Hematopoietic multipotent progenitor cell treated with erythropoietin and hydrocortisone succinate and interleukin-3 and kit ligand, for 8 days (in vitro differentiated cells): ENCODE results near the gene SCN1A.

Experiments used
- DNase-seq: peaks from one replicate; pipeline ENCODE4 v3.0.0-alpha.2; 2015

The SCN1A gene

DNA sequence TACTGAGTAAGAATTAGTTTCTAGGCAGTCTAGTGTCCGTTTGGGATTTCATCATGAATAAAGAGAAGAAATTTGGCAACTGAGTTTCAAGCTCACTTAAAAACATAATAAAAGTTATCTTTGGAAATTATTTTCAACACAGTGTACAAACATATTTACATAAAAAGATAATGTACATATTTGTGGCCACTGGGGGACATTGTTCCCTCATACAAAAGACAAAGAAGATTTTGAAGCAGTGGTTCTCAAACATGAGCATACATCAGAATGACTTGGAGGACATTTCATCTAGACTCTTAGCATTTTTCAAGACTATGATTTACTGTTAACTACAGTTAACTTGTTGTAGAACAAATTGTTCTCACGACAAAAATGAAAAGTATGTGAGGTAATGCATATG lies 158.6 kb downstream of the SCN1A start:
- no peak for DNase-seq

DNA sequence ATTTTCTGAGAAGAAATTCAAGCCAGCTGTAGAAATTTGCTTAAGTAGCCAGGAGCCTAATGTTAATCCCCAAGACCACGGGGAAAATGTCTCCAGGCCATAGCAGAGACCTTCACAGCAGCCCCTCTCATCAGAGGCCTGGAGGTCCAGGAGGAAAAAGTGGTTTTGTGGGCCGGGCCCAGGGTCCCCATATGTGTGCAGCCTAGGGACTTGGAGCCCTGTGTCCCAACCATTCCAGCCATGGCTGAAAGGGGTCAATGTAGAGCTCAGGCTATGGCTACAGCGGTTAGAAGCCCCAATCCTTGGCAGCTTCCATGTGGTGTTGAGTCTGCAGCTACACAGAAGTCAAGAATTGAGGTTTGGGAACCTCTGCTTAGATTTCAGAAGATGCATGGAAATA lies 160.1 kb downstream of the SCN1A start:
- DNase-seq = no peak

DNA sequence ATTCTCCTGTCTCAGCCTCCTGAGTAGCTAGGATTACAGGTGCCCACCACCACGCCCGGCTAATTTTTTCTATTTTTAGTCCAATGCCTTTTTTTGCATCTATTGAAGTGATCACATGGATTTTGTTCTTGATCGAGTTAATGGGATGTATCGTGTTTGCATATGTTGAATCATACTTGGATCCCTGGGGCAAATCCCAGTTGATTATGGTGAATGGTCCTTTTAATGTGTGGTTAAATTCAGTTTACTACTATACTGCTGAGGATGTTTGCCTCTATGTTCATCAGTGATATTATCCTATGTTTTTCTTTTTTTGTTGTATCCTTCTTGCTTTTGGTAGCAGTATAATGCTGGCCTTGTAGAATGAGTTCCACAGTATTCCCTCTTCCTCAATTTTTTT lies 166.0 kb downstream of the SCN1A start:
- DNase-seq = no peak

DNA sequence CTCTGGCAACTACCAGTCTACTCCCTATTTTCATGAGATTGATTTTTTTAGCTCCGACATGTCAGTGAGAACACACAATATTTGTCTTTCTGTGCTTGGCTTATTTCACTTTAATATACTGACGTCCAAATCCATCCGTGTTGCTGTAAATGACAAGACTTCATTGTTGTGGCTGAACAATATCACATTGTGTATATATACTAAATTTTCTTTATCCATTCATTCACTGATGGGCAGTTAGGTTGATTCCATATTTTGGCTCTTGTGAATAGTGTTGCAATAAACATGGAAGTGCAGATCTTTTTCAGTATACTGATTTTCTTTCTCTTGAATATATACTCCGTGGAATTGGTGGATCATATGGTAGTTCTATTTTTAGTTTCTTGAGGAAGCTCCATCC lies 168.4 kb downstream of the SCN1A start:
- DNase-seq = no peak

DNA sequence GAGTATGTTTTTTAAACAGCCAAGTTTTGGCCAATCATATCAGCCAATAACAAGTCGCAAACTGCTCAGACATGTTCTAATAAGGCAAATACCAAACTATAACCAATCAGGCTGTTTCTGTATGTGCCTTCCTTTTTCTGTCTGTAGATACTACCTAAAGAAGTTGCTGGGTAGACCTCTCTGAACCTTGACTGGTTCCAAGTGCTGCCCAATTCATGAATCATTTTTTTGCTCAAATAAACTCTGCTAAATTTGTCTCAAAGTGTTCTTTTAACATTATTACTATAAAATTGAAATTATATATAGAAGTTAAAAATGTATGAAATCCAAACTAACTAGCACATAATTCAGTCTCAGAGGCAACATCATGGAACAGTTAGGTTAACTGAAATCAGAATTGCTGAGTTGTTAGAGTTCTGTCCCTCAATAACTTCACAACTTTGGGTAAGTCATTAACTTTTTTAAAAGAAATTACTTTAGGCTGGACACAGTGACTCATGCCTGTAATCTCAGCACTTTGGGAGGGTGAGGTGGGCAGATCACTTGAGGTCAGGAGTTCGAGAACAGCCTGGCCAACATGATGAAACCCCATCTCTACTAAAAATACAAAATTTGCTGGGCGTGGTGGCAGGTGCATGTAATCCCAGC lies 169.4 kb downstream of the SCN1A start:
- DNase-seq = no peak

DNA sequence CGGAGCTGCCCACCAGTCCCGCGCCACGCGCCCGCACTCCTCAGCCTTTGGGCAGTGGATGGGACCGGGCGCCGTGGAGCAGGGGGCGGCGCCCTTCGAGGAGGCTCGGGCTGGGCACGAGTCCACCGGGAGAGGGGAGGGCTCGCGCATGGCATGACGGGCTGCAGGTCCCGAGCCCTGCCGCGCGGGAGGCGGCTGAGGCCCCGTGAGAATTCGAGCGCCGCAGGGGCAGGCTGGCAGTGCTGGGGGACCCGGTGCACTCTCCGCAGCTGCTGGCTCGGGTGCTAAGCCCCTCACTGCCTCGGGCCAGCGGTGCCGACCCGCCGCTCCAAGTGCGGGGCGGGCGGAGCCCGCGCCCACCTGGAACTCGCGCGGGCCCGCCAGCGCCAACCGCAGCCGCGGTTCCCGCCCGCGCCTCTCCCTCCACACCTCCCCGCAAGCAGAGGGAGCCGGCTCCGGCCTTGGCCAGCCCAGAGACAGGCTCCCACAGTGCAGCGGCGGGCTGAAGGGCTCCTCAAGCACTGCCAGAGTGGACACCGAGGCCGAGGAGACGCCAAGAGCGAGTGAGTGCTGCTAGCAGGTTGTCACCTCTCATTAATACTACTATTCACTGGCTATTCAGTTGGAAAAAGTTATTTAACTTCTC lies 170.7 kb downstream of the SCN1A start:
- DNase-seq = no peak

DNA sequence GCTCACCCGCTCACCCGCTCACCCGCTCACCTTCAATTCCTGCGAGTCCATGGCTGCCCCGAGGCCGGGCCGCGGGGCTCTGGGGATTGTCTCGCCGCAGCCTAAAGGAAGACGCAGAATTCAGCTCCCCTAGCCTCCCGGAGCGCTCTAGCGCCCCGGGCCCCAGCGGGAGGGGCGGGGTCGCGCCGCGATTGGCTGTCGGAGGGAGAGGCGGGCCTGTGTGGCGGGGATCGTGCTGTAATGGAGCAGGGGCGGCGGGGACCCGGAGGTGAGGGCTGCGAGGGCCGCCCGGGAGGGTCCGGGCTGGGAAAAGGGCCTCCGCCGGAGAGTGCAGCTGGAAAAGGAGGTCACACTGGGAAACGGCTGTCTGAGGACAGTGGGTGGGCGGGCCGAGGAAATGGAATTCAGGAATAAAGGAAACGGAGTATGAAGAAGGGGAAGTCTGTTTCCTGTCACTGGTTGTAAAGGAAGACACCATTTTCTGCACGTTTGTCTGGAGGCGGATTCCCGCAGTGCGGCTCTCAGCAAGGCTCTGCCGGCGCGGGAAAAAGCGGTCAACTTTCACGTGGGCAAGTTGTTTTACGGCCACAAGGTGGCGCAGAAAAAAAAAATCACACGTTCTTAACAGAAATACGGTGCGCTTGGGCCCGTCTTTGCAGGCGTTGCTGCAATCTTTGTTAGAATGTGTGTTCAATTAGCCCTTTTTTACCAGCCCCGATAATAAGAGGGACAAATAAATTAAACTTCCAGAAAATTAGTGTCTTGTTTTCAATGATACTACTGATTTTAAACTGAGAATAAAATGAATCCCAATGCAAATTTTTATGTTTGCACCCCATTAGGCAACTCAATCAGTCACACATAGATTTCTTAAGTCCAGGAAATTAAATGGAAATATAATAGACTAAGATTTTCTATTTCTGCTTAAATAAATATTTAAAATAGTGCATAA lies 173.9 kb downstream of the SCN1A start, which contains the start of gene TTC21B:
Gene TTC21B, minus strand, starts transcription at position 122 of the 952 bp plus-strand sequence. Its CDS starts 71 bp downstream, at position 51.
- DNase-seq = peak; percentile 93

DNA sequence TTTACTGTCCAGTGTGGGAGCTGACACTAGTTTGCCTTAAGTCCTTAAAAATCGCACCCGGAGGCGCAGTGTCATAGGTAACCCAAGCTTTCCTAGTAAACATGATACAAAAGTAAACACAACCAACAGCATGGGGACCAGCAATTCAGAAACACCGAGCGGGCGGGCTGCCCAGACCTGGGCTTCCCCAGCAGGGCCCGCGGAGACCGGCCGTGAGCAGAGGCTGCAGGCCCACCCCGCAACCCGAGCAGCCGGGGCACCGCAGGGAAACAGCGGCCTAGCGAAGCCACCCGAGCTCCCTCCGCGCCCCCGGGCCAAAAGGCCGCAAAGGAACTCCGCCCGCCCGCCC lies 174.5 kb downstream of the SCN1A start:
- DNase-seq = no peak

DNA sequence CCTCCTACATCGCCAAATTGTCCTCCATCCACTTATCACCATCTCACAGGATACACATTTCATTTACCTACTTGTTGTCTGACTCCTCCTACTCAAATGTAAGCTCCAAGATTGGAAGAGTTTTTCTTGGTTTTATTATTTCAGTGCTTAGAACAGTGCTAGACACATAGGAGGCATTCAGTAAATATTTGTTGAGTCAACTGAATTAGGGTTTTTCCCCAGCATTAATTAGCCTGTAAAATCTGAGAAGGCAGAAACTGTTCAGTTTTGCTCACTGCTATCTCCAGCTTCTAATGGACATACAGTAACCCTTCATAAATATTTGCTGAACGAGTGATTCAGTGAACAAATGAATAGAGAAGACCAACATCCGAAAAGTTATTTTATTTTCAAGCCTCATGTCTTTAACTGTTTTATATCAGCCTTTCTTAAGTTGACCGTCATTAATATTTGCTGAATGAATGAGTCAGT lies 175.0 kb downstream of the SCN1A start:
- DNase-seq = peak; percentile 45

DNA sequence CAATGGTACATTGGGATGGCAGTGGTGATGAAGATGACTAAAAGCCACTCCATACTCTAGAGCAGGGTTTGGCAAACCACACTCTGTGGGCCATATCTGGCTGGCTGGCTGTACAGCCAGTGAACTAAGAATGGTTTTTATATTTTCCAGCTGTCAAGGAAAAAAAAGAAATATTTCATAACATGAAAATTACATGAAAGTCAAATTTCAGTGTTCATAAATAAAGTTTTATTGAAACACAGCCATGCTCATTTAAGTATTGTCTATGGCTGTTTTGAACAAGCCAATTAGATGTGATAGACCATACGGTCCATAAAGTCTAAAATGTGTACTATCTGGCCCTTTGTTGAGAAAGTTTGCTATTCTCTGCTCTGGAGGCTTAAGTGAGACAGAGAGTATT lies 175.7 kb downstream of the SCN1A start:
- peak; percentile 4 for DNase-seq

DNA sequence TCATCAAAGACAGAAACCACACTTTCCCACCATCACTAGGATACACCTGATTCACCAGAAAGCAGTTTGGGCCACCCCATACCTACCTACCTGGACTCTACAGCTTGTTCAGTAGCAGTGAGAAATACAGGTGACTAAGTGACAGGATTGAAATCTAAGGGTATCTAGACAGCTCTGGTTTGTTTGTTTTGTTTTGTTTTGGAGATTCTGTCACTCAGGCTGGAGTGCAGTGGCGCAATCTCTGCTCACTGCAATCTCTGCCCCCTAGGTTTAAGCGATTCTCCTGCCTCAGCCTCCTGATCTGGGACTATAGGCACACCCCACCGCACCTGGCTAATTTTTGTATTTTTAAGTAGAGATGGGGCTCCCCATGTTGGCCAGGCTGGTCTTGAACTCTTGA lies 177.4 kb downstream of the SCN1A start:
- no peak for DNase-seq

DNA sequence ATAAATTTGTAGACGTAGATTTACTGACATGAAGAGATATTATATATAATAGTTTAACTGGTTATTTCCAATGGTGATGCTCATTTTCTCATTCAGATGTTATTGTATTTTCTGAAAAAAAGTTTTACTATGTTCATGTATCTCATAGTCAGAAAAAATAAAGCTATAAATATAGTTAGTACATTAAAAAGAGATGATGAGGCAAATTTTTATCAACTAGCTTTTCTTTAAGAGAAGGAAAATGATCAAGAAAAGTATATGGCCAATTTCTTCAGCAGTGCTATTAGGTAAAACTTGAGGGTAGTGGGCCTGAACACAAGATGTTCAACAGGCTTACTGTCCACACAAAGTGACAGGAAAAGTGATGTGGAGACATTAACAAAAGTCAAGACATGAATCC lies 186.0 kb downstream of the SCN1A start:
- DNase-seq = no peak

DNA sequence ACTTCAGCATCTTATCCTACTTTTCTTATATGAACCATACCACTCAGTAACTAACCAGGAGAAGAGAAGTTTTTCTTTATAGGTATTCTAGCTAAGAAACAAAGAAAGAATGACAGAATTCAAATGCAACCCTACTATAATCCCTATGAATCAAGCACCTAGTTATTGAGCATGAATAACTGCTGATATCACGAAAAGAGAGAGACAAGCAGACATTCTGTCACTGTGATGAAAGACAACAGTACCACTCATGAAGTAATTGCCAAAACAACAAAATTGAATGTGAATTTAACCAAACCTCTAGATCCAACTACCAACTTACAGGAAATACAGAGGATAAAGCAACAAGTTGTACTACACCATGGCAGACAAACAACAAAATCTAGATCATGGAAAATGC lies 189.6 kb downstream of the SCN1A start:
- no peak for DNase-seq
